Endodermal cell (in vitro differentiated cells): Measurements from ENCODE around the gene INHA. TPM values are rescaled to one million over a fixed set of nuclear protein-coding genes. Genes with fewer than 3 reads are reported as not detected.

Experiments used
- DNase-seq: peaks from one replicate; pipeline ENCODE4 v3.0.0-alpha.2; 2017
- H3K27ac ChIP-seq: 2 replicates; pipeline ENCODE4 v1.5.1; 2013; ENCODE audit warnings: mild to moderate bottlenecking, low read depth, low read length, moderate library complexity
- H3K27me3 ChIP-seq: 2 replicates; pipeline ENCODE4 v1.6.1; 2013; ENCODE audit warnings: mild to moderate bottlenecking, low read length, moderate library complexity; ENCODE audit not compliant: insufficient read depth, control insufficient read depth, poor library complexity, severe bottlenecking
- H3K36me3 ChIP-seq: 2 replicates; pipeline ENCODE4 v1.7.0; 2013; ENCODE audit warnings: mild to moderate bottlenecking, low read length, moderate library complexity; ENCODE audit not compliant: control insufficient read depth, insufficient read depth
- H3K4me1 ChIP-seq: one replicate; pipeline ENCODE4 v1.7.0; 2013; ENCODE audit warnings: low read length; ENCODE audit not compliant: control insufficient read depth, insufficient read depth
- H3K4me3 ChIP-seq: 2 replicates; pipeline ENCODE4 v1.5.1; 2013; ENCODE audit warnings: mild to moderate bottlenecking, low read length, moderate library complexity
- H3K9ac ChIP-seq: 2 replicates; pipeline ENCODE4 v1.6.1; 2013; ENCODE audit warnings: mild to moderate bottlenecking, low read length, moderate library complexity; ENCODE audit not compliant: poor library complexity, severe bottlenecking; ENCODE audit errors: extremely low read depth
- H3K9me3 ChIP-seq: 2 replicates; pipeline ENCODE4 v1.6.1; 2013; ENCODE audit warnings: mild to moderate bottlenecking, low read length, moderate library complexity; ENCODE audit not compliant: control insufficient read depth
- H3K27ac Mint-ChIP-seq: 2 replicates; pipeline ENCODE4 v1.8.0; 2020; ENCODE audit warnings: mixed read lengths
- H3K27me3 Mint-ChIP-seq: 2 replicates; pipeline ENCODE4 v1.8.0; 2021; ENCODE audit warnings: mild to moderate bottlenecking, mixed read lengths; ENCODE audit not compliant: insufficient read depth
- H3K36me3 Mint-ChIP-seq: 2 replicates; pipeline ENCODE4 v1.8.0; 2020; ENCODE audit warnings: low read depth, mixed read lengths
- H3K4me1 Mint-ChIP-seq: 2 replicates; pipeline ENCODE4 v1.8.0; 2020; ENCODE audit warnings: mixed read lengths
- H3K4me3 Mint-ChIP-seq: 2 replicates; pipeline ENCODE4 v1.8.0; 2020; ENCODE audit warnings: mild to moderate bottlenecking, moderate library complexity, mixed read lengths
- H3K9me3 Mint-ChIP-seq: 2 replicates; pipeline ENCODE4 v1.8.0; 2020; ENCODE audit warnings: mild to moderate bottlenecking, mixed read lengths
- WGBS, 2 experiments: methylation state at CpG; one replicate each; pipeline versions ENCODE4 v1.1.5 to v1.1.7; 2013; ENCODE audit warnings: missing lambda C conversion rate in 2 of 2, mixed read lengths in 1 of 2; ENCODE audit not compliant: insufficient coverage in 1 of 2, insufficient read length in 1 of 2; 5-methylcytosine and 5-hydroxymethylcytosine counted together
- total RNA-seq, 2 donors: library from RNA; stranded (reverse); fragmentation: NEBNext Ultra II Directional in 1 of 2; extraction: Animal tissue kit (Norgen Biotek cat#: 25700) in 1 of 2; gene quantifications; 2 replicates in 1 of 2; 3 replicates in 1 of 2; pipeline ENCODE4 v1.2.1, GENCODE V29; 2021
- TF ChIP-seq, protein P1 (sequence below): fragments of 200-600 bp; sonication (generic); conservative IDR thresholded peaks from 2 replicates; pipeline ENCODE4 v1.5.0; 2021; ENCODE audit warnings: antibody characterized with exemption, mild to moderate bottlenecking

INHA gene
- total RNA-seq, 2 donors from 2014 or later = 0.48 to 1.5 TPM

DNA sequence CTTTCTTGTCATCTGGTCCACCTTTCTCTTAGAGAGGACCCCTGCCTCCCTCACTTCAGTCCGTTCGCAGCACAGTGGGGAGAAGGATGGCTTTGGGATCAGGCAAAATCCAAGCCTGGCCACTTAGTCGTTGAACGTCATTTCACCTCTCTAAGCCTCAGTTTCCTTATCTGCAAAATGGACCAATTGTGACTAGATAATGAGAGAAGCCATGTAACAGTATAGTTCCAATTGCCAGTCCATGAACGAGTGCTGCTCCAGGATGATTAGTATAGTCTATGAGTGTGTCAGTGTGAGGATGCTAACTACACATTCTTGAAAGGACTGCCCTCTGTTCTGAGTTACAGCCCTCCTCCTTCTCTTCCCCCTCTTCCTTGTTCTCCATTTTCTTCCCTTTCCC, 1.1 kb downstream of the INHA start:
- H3K27ac ChIP-seq = no peak overlapping the region
- H3K4me1 ChIP-seq = no peaks in the 10 kb centered on the region
- WGBS, 2 experiments = 79 to 100% methylated on average over 4 to 5 of the region's 5 CpGs
- Mint-ChIP-seq H3K27me3 (peaks cover 10% of the 10 kb centered on the region), H3K9me3 (no peaks in the 10 kb centered on the region), H3K36me3 (peaks cover 14% of the 10 kb centered on the region), H3K4me3 (no peak overlapping the region), H3K4me1 (peaks cover 29% of the 10 kb centered on the region), H3K27ac (no peak overlapping the region)
- TF ChIP-seq, protein P1, sequence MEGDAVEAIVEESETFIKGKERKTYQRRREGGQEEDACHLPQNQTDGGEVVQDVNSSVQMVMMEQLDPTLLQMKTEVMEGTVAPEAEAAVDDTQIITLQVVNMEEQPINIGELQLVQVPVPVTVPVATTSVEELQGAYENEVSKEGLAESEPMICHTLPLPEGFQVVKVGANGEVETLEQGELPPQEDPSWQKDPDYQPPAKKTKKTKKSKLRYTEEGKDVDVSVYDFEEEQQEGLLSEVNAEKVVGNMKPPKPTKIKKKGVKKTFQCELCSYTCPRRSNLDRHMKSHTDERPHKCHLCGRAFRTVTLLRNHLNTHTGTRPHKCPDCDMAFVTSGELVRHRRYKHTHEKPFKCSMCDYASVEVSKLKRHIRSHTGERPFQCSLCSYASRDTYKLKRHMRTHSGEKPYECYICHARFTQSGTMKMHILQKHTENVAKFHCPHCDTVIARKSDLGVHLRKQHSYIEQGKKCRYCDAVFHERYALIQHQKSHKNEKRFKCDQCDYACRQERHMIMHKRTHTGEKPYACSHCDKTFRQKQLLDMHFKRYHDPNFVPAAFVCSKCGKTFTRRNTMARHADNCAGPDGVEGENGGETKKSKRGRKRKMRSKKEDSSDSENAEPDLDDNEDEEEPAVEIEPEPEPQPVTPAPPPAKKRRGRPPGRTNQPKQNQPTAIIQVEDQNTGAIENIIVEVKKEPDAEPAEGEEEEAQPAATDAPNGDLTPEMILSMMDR = no peak
- H3K27me3 ChIP-seq = no peaks in the 10 kb centered on the region
- H3K9ac ChIP-seq = no peak overlapping the region
- DNase-seq = no peak
- H3K9me3 ChIP-seq = no peaks in the 10 kb centered on the region
- no peak overlapping the region for H3K4me3 ChIP-seq
- peaks cover 13% of the 10 kb centered on the region for H3K36me3 ChIP-seq

DNA sequence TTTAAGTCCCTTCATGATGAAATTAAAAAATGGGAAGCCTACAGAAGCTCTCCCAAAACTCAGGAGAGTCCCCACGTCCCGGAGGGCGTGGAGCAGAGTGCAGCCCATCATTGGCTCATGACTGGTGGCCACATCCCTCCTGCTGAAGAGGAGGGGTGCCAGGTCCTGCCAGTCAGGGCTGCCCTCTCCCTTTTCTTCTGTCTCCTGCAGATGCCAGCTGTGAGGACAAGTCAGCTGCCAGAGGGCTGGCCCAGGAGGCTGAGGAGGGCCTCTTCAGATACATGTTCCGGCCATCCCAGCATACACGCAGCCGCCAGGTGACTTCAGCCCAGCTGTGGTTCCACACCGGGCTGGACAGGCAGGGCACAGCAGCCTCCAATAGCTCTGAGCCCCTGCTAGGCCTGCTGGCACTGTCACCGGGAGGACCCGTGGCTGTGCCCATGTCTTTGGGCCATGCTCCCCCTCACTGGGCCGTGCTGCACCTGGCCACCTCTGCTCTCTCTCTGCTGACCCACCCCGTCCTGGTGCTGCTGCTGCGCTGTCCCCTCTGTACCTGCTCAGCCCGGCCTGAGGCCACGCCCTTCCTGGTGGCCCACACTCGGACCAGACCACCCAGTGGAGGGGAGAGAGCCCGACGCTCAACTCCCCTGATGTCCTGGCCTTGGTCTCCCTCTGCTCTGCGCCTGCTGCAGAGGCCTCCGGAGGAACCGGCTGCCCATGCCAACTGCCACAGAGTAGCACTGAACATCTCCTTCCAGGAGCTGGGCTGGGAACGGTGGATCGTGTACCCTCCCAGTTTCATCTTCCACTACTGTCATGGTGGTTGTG, 2.6 kb downstream of the INHA start:
- no peak for DNase-seq
- Histone ChIP-seq H3K9me3 (no peaks in the 10 kb centered on the region), H3K36me3 (peaks cover 4% of the 10 kb centered on the region), H3K4me1 (no peaks in the 10 kb centered on the region), H3K4me3 (no peak overlapping the region), H3K27me3 (no peaks in the 10 kb centered on the region), H3K9ac (no peak overlapping the region), H3K27ac (no peak overlapping the region)
- H3K4me3 Mint-ChIP-seq = no peak overlapping the region
- TF ChIP-seq, protein P1 = no peak
- WGBS, 2 experiments = 91 to 92% methylated on average over 18 to 22 of the region's 22 CpGs
- peaks cover 11% of the 10 kb centered on the region for H3K27me3 Mint-ChIP-seq
- H3K4me1 Mint-ChIP-seq = peaks cover 26% of the 10 kb centered on the region
- peaks cover 2% of the 10 kb centered on the region for H3K36me3 Mint-ChIP-seq
- H3K9me3 Mint-ChIP-seq = no peaks in the 10 kb centered on the region
- H3K27ac Mint-ChIP-seq = no peak overlapping the region

DNA sequence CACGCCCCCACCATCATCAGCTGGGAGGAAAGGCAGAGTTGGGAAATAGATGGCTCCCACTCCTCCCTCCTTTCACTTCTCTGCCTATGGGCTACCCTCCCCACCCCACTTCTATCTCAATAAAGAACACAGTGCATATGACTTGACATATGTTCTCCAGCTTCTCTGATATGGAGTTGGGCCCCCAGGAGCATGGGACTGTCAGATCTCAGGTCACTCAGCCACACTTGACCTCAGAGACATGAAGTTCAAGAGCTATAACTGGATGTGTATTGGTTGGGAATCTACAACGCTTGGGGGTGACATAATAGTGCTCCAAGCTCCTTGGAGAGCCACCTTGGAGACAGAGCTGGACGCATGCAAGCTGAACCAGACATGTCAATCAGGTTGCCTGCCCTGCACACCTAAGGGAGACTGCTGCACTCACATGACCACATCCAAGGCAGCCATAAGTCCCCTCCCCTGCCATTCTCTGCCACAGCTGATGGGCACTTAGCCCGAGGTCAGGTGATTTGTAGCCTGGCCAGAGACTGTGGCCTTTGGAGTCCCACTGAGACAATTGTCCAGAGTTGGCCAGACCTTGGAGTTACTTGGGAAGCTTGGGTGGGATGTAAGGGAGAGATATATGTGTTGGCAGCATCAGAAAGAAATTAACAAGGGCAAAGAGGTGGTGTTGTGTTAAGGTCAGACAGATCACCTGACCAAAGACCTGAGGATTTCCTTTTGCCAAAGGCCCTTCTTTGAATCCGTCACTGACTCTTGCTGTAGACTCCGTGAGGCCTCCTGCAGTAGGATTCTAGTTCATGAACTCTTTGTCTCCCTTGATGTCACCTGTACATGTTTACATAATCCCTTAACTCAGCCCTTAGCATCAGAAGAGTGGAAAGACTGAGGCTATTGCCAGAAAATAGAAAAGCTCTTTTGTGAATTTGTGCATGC, 3.7 kb downstream of the INHA start:
- H3K4me3 ChIP-seq = no peak overlapping the region
- DNase-seq = no peak
- no peaks in the 10 kb centered on the region for H3K4me1 ChIP-seq
- no peaks in the 10 kb centered on the region for H3K36me3 ChIP-seq
- H3K27me3 Mint-ChIP-seq = peaks cover 11% of the 10 kb centered on the region
- H3K9me3 Mint-ChIP-seq = no peaks in the 10 kb centered on the region
- H3K27me3 ChIP-seq = no peaks in the 10 kb centered on the region
- peaks cover 21% of the 10 kb centered on the region for H3K4me1 Mint-ChIP-seq
- no peak overlapping the region for H3K4me3 Mint-ChIP-seq
- H3K9me3 ChIP-seq = no peaks in the 10 kb centered on the region
- TF ChIP-seq, protein P1 = no peak
- WGBS, 2 experiments = 93 to 95% methylated on average over 3 to 6 of the region's 6 CpGs
- no peak overlapping the region for H3K27ac Mint-ChIP-seq
- no peak overlapping the region for H3K9ac ChIP-seq
- no peaks in the 10 kb centered on the region for H3K36me3 Mint-ChIP-seq
- H3K27ac ChIP-seq = no peak overlapping the region
